Endodermal cell (in vitro differentiated cells): ENCODE measurements around the gene ZSCAN1. TPM values are rescaled to one million over a fixed set of nuclear protein-coding genes. Genes with fewer than 3 reads are reported as not detected.

ENCODE experiments used
- DNase-seq: peaks from one replicate; pipeline ENCODE4 v3.0.0-alpha.2; 2017
- H3K27ac ChIP-seq: 2 replicates; pipeline ENCODE4 v1.5.1; 2013; ENCODE audit warnings: mild to moderate bottlenecking, low read depth, low read length, moderate library complexity
- H3K27me3 ChIP-seq: 2 replicates; pipeline ENCODE4 v1.6.1; 2013; ENCODE audit warnings: mild to moderate bottlenecking, low read length, moderate library complexity; ENCODE audit not compliant: insufficient read depth, control insufficient read depth, poor library complexity, severe bottlenecking
- H3K36me3 ChIP-seq: 2 replicates; pipeline ENCODE4 v1.7.0; 2013; ENCODE audit warnings: mild to moderate bottlenecking, low read length, moderate library complexity; ENCODE audit not compliant: control insufficient read depth, insufficient read depth
- H3K4me1 ChIP-seq: one replicate; pipeline ENCODE4 v1.7.0; 2013; ENCODE audit warnings: low read length; ENCODE audit not compliant: control insufficient read depth, insufficient read depth
- H3K4me3 ChIP-seq: 2 replicates; pipeline ENCODE4 v1.5.1; 2013; ENCODE audit warnings: mild to moderate bottlenecking, low read length, moderate library complexity
- H3K9ac ChIP-seq: 2 replicates; pipeline ENCODE4 v1.6.1; 2013; ENCODE audit warnings: mild to moderate bottlenecking, low read length, moderate library complexity; ENCODE audit not compliant: poor library complexity, severe bottlenecking; ENCODE audit errors: extremely low read depth
- H3K9me3 ChIP-seq: 2 replicates; pipeline ENCODE4 v1.6.1; 2013; ENCODE audit warnings: mild to moderate bottlenecking, low read length, moderate library complexity; ENCODE audit not compliant: control insufficient read depth
- H3K27ac Mint-ChIP-seq: 2 replicates; pipeline ENCODE4 v1.8.0; 2020; ENCODE audit warnings: mixed read lengths
- H3K27me3 Mint-ChIP-seq: 2 replicates; pipeline ENCODE4 v1.8.0; 2021; ENCODE audit warnings: mild to moderate bottlenecking, mixed read lengths; ENCODE audit not compliant: insufficient read depth
- H3K36me3 Mint-ChIP-seq: 2 replicates; pipeline ENCODE4 v1.8.0; 2020; ENCODE audit warnings: low read depth, mixed read lengths
- H3K4me1 Mint-ChIP-seq: 2 replicates; pipeline ENCODE4 v1.8.0; 2020; ENCODE audit warnings: mixed read lengths
- H3K4me3 Mint-ChIP-seq: 2 replicates; pipeline ENCODE4 v1.8.0; 2020; ENCODE audit warnings: mild to moderate bottlenecking, moderate library complexity, mixed read lengths
- H3K9me3 Mint-ChIP-seq: 2 replicates; pipeline ENCODE4 v1.8.0; 2020; ENCODE audit warnings: mild to moderate bottlenecking, mixed read lengths
- CTCF ChIP-seq: fragments of 200-600 bp; sonication (generic); conservative IDR thresholded peaks from 2 replicates; pipeline ENCODE4 v1.5.0; 2021; ENCODE audit warnings: antibody characterized with exemption, mild to moderate bottlenecking
- WGBS, 2 experiments: methylation state at CpG; one replicate each; pipeline versions ENCODE4 v1.1.5 to v1.1.7; 2013; ENCODE audit warnings: missing lambda C conversion rate in 2 of 2, mixed read lengths in 1 of 2; ENCODE audit not compliant: insufficient coverage in 1 of 2, insufficient read length in 1 of 2; 5-methylcytosine and 5-hydroxymethylcytosine counted together
- total RNA-seq, 2 donors: library from RNA; stranded (reverse); fragmentation: NEBNext Ultra II Directional in 1 of 2; extraction: Animal tissue kit (Norgen Biotek cat#: 25700) in 1 of 2; gene quantifications; 2 replicates in 1 of 2; 3 replicates in 1 of 2; pipeline ENCODE4 v1.2.1, GENCODE V29; 2021

Gene ZSCAN1
- total RNA-seq, 2 donors from 2014 or later = 1.5 to 2.2 TPM

GRCh38 chr19:58059003-58059670 is 25.3 kb downstream of the ZSCAN1 start, which contains the start of gene ZNF135:
Gene ZNF135, plus strand, starts transcription at chr19:58059282. Its CDS starts 721 bp downstream, at chr19:58060003.
- peaks cover 41% of the 10 kb centered on the region for H3K36me3 Mint-ChIP-seq
- no peaks in the 10 kb centered on the region for H3K4me1 ChIP-seq
- H3K9me3 Mint-ChIP-seq = peaks cover 84% of the 10 kb centered on the region
- WGBS, 2 experiments = 9 to 33% methylated on average over 15 to 62 of the region's 62 CpGs
- peak within 1 kb of the TSS; percentile 73 for H3K27ac ChIP-seq
- peak within 1 kb of the TSS; percentile 68 for H3K4me3 Mint-ChIP-seq
- H3K9ac ChIP-seq = peak within 1 kb of the TSS; percentile 35
- H3K27me3 Mint-ChIP-seq = peaks cover 14% of the 10 kb centered on the region
- H3K36me3 ChIP-seq = peaks cover 4% of the 10 kb centered on the region
- H3K4me1 Mint-ChIP-seq = no peaks in the 10 kb centered on the region
- peaks cover 31% of the 10 kb centered on the region for H3K9me3 ChIP-seq
- no peaks in the 10 kb centered on the region for H3K27me3 ChIP-seq
- H3K4me3 ChIP-seq = peak within 1 kb of the TSS; percentile 79
- peak; percentile 94 for DNase-seq
- no peak for TF ChIP-seq CTCF
- peak within 1 kb of the TSS; percentile 92 for H3K27ac Mint-ChIP-seq

GRCh38 chr19:58059671-58060078 is 25.9 kb downstream of the ZSCAN1 start:
- 89 to 91% methylated on average over 19 to 28 of the region's 28 CpGs for WGBS, 2 experiments
- Mint-ChIP-seq H3K9me3 (peaks cover 84% of the 10 kb centered on the region), H3K36me3 (peaks cover 43% of the 10 kb centered on the region), H3K4me3 (peak overlapping the region; percentile 68), H3K27ac (peak overlapping the region; percentile 92), H3K27me3 (peaks cover 11% of the 10 kb centered on the region), H3K4me1 (no peaks in the 10 kb centered on the region)
- H3K4me3 ChIP-seq = peak overlapping the region; percentile 79
- DNase-seq = no peak
- TF ChIP-seq CTCF = no peak
- peak overlapping the region; percentile 35 for H3K9ac ChIP-seq
- no peaks in the 10 kb centered on the region for H3K27me3 ChIP-seq
- no peak overlapping the region for H3K27ac ChIP-seq
- H3K36me3 ChIP-seq = peaks cover 4% of the 10 kb centered on the region
- H3K9me3 ChIP-seq = peaks cover 37% of the 10 kb centered on the region
- no peaks in the 10 kb centered on the region for H3K4me1 ChIP-seq

GRCh38 chr19:58060231-58060630 is 26.4 kb downstream of the ZSCAN1 start:
- H3K27ac ChIP-seq = no peak overlapping the region
- H3K9ac ChIP-seq = no peak overlapping the region
- Mint-ChIP-seq H3K4me1 (no peaks in the 10 kb centered on the region), H3K27me3 (peaks cover 8% of the 10 kb centered on the region), H3K27ac (no peak overlapping the region), H3K9me3 (peaks cover 84% of the 10 kb centered on the region), H3K4me3 (peak overlapping the region; percentile 68), H3K36me3 (peaks cover 48% of the 10 kb centered on the region)
- H3K36me3 ChIP-seq = peaks cover 4% of the 10 kb centered on the region
- H3K4me1 ChIP-seq = no peaks in the 10 kb centered on the region
- H3K9me3 ChIP-seq = peaks cover 42% of the 10 kb centered on the region
- WGBS, 2 experiments = 93 to 94% methylated on average over 20 to 24 of the region's 24 CpGs
- no peak for TF ChIP-seq CTCF
- H3K4me3 ChIP-seq = no peak overlapping the region
- H3K27me3 ChIP-seq = no peaks in the 10 kb centered on the region
- no peak for DNase-seq
